ENCODE results near the gene SBNO2.
"Not testable (repeated sequence)": the region's sequence is repeated elsewhere in the genome, so short reads cannot be mapped to it uniquely, and the experiment has no call there.

The SBNO2 gene

DNA sequence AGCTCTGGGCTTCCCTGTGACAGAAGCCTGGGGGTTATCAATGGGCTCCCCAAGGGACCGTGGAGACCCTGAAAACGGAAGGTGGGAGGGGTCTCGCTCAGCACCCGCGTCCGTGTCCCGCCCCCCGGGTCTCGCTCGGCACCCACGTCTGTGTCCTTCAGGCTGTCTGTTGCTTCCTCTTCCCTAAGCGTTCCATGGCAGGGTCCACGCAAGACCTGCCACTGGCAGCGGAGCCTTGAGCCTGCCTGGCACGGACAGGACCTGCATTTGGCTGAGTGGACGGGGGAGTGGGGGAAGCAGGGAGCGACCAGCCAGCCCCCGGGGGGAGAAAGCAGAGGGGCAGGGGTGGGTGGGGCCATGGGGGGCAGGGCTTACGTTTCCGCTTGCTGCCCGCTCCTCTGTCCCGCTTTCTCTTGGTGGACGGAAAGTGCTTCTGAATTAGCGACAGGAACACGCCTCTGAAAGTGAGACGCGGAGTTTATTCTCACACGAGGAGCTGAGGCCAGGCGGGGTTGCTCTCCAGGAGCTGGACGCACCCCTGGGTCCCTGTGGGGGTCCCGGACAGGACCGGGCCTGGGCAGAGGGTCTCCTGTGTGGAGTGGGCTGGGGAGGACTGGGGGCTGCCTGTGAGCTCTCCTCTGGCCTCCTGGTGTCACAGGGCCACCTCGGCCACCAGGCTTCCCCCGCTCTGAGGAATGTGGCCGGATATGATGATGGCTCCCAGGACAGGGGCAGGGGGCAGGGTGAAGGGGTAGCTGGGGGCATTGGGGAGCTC is 58.2 kb downstream of the SBNO2 start:
- DNase-seq: no peak

DNA sequence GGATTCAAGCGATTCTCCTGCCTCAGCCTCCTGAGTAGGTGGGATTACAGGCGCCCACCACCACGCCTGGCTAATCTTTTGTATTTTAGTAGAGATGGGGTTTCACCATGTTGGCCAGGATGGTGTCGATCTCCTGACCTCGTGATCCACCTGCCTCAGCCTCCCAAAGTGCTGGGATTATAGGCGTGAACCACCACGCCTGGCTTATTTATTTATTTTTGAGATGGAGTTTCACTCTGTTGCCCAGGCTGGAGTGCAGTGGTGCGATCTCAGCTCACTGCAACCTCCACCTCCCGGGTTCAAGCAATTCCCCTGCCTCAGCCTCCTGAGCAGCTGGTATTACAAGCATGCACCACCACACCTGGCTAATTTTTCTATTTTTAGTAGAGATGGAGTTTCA is 59.3 kb downstream of the SBNO2 start:
- DNase-seq: not testable (repeated sequence)

GRCh38 chr19:1113986-1114483 is 60.0 kb downstream of the SBNO2 start:
- no peak for DNase-seq

DNA sequence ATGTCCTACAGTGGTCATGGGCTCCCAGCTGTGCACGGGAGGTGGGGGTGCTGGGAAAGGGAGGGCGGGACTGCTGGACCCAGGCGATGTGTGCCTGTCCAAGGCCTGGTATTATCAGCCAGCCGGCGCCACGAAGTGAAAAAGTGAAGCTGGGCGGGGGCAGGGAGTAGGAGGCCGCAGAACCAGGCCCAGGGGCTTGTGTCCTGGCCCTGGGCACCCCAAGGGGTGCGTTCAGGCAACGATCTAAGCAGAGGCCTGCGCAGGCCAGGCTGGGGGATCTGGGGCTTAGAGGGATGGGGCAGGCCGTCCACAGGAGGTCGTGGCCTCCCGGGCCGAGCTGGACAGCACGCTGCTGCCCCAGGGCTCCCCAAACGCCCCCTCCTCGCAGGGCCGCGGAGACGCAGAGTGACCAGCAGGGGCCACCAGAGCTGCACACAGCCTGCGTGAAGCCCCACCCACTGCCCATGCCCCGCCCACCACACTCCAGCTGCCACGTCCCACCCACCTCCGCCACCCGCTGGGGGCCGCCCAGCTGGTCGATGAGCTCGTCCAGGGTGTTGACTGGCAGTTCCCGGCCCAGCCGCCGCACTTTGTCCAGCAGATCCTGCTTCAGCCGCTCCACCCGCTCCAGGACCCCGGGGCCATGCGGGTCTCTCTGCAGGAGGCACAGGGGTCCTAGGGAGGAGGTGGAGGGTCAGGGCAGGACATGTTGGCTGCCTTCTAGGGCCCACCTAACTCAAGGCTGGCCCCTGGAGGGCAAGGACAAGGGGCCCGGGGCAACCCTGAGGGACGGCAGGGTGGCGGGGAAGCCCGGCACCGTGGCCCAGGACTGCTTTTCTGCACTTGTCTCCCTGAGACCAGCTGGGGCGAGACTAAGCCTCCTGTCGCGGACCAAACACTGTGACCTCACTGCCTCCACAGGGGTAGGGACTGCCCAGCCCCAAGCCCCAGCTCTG is 60.8 kb downstream of the SBNO2 start:
- DNase-seq: peak; percentile 74

DNA sequence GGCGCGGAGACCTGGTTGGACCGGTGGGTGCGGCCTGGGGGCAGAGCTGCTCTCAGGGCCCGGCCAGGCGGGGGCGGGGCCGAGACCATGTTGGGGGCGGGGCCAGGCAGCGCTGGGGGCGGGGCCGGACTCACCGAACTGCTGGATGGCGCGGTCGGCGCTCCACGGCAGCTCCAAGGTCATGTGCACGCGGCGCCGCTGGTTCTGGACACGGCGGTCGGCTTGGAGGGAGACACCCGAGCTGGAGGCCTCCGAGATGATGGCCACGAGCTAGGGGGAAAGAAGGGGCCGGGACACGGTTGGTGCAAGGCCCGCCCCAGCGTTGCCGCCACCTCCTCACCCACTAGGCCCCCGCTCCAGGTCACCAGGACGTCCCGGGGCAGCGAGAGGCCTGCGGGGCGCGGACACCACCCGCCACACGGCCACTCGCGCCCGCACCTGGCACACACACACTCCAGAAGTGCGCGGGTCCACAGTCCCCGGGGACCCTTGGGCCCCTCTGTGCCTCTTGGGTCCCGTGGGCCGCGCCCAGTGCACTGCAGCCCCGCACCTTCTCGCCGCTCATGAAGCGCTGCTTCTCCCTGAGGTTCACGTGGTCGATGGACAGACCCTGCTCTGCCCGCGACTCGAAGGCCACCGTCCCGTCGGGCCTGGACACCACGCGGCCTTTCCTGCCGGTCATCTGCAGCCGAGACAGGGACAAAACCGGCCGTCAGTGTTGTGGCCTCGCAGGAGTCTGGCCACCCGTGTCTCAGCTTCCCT is 61.6 kb downstream of the SBNO2 start:
- no peak for DNase-seq

- DNase-seq: no peak
Observed at GRCh38 chr19:1111641-1112267, 62.3 kb downstream of the SBNO2 start.

DNA sequence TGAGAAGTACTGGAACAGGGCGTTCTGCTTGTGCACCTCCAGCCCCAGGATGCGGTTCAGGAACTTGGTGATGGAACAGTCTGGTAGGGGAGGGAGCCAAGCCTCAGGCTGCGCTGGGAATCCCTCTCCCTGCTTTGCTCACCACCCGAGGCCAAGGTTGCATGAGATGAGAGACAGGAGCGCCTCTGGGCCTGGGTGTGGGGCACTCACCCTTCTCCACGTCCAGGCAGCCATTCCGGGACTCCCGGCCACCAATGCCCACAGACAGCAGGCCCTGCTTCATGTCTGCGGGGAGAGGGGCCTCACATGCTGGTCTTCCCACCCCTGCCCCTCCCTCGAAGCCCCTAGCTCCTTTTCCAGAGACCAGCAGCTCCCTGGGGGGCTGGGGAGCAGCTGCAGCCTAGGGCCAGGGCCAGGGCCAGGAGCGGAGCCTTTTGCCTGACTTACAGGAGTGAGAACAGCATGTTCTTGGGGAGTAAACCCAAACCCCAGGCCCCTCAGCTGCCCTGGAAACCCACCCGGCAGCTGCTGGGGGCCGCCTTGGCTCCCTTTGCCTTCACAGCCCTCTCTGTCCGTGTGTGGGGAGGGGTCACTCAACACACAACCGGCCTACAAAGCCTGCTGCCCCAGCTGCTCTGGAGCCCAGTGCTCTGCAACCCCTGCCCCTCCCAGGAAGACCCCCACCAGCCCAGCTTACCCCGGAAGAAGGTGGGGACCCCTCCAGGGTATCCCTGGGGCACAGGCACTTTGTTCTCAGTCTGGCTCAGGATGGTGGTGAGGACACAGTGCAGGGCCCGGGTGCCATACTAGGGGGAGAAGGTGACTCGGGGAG is 63.0 kb downstream of the SBNO2 start:
- DNase-seq: no peak

- no peak for DNase-seq
Observed at GRCh38 chr19:1109697-1110671, 64.1 kb downstream of the SBNO2 start.

- DNase-seq: no peak
Observed at GRCh38 chr19:1109032-1109551, 65.0 kb downstream of the SBNO2 start.

DNA sequence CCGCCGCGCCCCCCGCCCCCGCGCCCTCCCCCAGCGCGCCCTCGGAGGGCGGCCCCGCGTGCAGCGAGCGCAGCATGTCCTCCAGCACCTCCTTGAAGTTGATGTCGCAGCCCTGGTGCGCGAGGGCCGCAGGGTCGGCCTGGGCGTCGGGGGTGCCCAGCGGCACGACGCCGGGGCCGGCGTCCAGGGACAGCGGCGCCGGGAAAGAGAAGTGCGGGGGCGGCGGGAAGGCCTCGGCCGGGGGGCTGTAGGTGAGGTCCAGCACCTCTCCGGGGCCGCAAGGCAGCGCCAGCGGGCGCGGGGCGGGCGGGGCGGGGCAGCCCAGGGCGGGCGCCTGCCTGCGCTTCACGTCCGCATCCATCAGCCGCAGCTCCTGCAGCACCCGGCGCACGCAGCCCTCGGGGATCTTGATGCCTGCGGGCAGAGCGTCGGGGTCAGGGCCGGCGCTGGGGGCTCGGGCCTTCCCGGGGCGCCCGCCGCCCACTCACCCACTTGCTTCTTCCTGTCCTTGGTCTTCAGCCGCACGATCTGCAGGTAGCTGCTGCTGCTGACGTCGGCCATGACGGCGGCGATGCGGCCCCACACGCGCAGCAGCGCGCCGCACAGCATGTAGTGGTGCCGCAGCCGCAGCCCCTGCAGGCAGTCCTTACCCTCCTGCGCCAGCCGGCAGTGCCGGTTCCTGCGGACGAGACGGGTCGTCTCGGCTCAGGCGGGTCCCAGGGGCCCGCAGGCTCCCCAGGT is 65.6 kb downstream of the SBNO2 start:
- DNase-seq: no peak

- DNase-seq: no peak
Observed at GRCh38 chr19:1107661-1108261, 66.3 kb downstream of the SBNO2 start.

GRCh38 chr19:1106841-1107660 is 67.0 kb downstream of the SBNO2 start:
- no peak for DNase-seq

GRCh38 chr19:1105873-1106840 is 67.9 kb downstream of the SBNO2 start:
- DNase-seq: no peak

- no peak for DNase-seq
Observed at GRCh38 chr19:1105008-1105872, 68.8 kb downstream of the SBNO2 start.

DNA sequence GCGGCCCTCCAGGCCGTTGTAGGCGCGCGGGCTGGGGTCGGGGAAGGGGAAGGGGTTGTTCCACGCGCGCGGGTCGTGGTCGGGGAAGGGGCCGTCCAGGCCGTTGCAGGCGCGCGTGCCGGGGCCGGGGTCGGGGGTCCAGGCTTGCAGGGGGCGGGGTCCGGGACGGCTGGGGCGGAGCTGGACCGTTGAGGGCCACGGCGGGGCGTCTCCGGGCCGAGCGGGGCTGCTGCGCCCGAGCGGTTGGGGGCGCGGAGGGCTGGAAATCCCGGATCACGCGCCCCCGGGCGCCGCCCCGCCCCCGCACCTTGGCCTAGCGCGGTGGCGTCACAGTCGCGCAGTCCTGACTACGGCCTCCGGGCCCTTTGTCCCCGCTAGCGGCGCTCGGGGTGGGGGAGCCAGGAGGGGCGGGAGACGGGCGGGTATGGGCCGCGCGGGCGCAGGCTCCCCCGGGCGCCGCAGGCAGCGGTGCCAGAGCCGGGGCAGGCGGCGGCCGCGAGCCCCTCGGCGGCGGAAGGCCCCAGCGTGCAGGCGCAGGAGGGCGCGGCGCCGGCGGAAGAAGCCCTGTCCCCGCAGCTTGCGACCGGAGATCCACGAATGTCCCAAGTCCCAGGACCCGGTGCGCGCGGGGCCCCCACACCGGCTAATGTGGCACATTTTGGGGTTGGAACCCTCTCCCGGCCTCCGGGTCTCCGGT is 69.6 kb downstream of the SBNO2 start:
- DNase-seq: peak; percentile 70

Data from central memory CD4-positive, alpha-beta T cell (primary cell).